ENCODE measurements around the gene CDC14C. TPM values are rescaled to one million over a fixed set of nuclear protein-coding genes. Genes with fewer than 3 reads are reported as not detected.

The CDC14C gene
- total RNA-seq, 1 donor from 2014 or later, result 0.06 TPM

DNA sequence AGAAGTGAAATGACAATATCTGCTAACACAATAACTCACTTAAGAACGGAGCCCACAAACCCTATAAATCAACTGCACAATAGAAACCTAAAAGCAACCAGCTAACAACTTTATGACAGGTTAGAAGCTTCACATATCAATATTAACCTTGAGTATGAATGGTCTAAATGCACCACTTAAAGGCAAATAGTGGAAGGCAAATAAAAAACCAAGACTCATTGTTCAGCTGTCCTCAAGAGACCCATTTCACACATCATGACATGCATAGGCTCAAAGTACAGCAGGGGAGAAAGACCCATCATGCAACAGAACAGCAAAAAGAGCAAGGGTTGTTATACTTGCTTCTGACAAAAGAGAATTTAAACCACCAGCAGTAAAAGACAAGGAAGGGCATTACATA, 46.8 kb downstream of the CDC14C start:
- no peak for DNase-seq (ENCODE audit: low read depth)
- H3K4me3 ChIP-seq (ENCODE audit: low read depth, low read length), result no peak overlapping the region
- TF ChIP-seq, protein P1, sequence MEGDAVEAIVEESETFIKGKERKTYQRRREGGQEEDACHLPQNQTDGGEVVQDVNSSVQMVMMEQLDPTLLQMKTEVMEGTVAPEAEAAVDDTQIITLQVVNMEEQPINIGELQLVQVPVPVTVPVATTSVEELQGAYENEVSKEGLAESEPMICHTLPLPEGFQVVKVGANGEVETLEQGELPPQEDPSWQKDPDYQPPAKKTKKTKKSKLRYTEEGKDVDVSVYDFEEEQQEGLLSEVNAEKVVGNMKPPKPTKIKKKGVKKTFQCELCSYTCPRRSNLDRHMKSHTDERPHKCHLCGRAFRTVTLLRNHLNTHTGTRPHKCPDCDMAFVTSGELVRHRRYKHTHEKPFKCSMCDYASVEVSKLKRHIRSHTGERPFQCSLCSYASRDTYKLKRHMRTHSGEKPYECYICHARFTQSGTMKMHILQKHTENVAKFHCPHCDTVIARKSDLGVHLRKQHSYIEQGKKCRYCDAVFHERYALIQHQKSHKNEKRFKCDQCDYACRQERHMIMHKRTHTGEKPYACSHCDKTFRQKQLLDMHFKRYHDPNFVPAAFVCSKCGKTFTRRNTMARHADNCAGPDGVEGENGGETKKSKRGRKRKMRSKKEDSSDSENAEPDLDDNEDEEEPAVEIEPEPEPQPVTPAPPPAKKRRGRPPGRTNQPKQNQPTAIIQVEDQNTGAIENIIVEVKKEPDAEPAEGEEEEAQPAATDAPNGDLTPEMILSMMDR (conservative IDR thresholded peaks at IDR 0.05; ENCODE audit: low read depth, low read length), result no peak

DNA sequence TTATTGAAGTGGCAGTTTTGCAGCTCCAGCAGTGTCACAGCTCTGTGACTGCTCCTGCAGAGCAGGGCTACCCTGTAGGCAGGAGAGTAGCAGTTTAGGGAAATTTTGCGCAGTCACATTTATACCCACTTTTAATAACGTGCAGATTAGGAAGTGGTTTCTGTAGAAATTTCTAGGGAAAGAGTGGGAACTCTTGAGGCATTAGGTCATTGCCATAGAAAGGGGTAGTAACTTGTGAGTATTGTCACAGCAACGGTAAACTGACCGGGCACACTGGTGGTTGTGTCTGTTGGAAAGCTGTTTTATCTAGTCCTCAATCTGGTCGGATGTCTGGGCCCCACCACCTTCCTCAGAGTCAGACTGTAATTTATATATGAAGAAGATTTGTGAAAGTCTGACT, 51.9 kb downstream of the CDC14C start:
- H3K4me3 ChIP-seq (ENCODE audit: low read depth, low read length), result no peak overlapping the region
- no peak for DNase-seq (ENCODE audit: low read depth)
- TF ChIP-seq, protein P1 (conservative IDR thresholded peaks at IDR 0.05; ENCODE audit: low read depth, low read length), result no peak

DNA sequence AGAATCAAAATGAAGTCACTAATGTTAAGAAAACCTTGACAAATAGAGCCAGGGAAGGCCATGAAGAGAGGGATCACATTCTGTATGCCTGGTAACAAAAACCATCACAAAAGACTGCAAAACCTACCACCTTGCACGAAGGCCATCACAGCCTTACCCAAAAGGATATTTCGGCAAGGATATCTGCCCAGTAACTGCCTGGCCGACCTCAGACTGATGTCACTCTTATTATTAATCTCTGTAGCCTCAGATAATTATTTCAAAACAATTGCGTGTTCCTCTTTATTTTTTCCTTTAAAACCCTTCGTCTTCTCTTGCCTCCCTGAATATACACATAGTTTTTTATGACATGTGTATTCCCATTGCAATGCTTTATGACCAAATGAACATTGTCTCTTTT, 52.5 kb downstream of the CDC14C start:
- TF ChIP-seq, protein P1 (conservative IDR thresholded peaks at IDR 0.05; ENCODE audit: low read depth, low read length), result no peak
- DNase-seq (ENCODE audit: low read depth), result no peak
- H3K4me3 ChIP-seq (ENCODE audit: low read depth, low read length), result no peak overlapping the region

All from epithelial cell of proximal tubule (primary cell).